Activated CD8-positive, alpha-beta memory T cell treated with anti-CD3 and anti-CD28 coated beads, Interleukin-2, amount 10 ng/mL, durations not matched to agents 7 days and 5 days (primary cell): ENCODE data around the gene SLC4A1. TPM values are rescaled to one million over a fixed set of nuclear protein-coding genes. Genes with fewer than 3 reads are reported as not detected.
A peak's percentile ranks its signal among the peaks of the same experiment; 100 is the strongest.

Experiments
- ATAC-seq: fragments of 150-1000 bp; cut with Tn5 transposase; one replicate; pipeline ENCODE4 v1.10.0; 2021; ENCODE audit warnings: moderate library complexity
- CTCF ChIA-PET: fragments of 350-600 bp; sonication (Branson Sonifier 250); formaldehyde crosslinking; loops from one replicate; lab custom pipeline; 2021; ENCODE audit warnings: antibody characterized with exemption; lab: Charles Lee
- DNase-seq: peaks from one replicate; pipeline ENCODE4 v3.0.0-alpha.2; 2020
- H3K27ac Mint-ChIP-seq: one replicate; pipeline ENCODE4 v1.8.0; 2021; ENCODE audit warnings: mild to moderate bottlenecking, mixed read lengths
- H3K27me3 Mint-ChIP-seq: one replicate; pipeline ENCODE4 v1.8.0; 2021; ENCODE audit warnings: mixed read lengths
- H3K36me3 Mint-ChIP-seq: one replicate; pipeline ENCODE4 v1.8.0; 2021; ENCODE audit warnings: mild to moderate bottlenecking, mixed read lengths
- H3K4me1 Mint-ChIP-seq: one replicate; pipeline ENCODE4 v1.8.0; 2021; ENCODE audit warnings: mixed read lengths
- H3K4me3 Mint-ChIP-seq: one replicate; pipeline ENCODE4 v1.8.0; 2021; ENCODE audit warnings: mild to moderate bottlenecking, moderate library complexity, mixed read lengths
- H3K9me3 Mint-ChIP-seq: one replicate; pipeline ENCODE4 v1.8.0; 2022; ENCODE audit warnings: low read depth, mixed read lengths
- total RNA-seq, 2 experiments: library from RNA; stranded (reverse); gene quantifications; one replicate each; pipeline ENCODE4 v1.2.3, GENCODE V29; 2021

SLC4A1 gene
- total RNA-seq, 2 experiments from 2014 or later: not detected

DNA sequence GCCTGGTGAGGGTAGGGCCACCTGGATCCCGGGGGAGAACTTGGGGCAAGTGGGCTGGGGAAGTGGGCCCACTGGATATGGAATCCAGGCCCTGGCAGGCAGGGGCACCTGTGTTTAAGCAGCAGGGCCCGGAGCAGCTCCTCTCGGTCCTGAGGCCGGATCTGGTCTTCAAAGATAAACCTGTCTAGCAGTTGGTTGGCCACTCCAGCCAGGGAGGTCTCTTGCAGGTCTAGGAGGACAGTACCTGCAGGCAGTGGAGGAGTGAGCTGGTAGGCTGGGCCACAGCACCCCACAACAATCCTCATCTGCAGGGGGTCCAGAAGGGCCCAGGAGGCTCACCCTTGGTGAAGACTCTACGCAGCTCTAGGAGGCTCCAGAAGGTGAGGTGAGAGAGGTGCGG is 7.6 kb downstream of the SLC4A1 start:
- Mint-ChIP-seq H3K36me3 (no peaks in the 10 kb centered on the region), H3K9me3 (no peaks in the 10 kb centered on the region), H3K4me3 (no peak overlapping the region), H3K4me1 (no peaks in the 10 kb centered on the region), H3K27ac (no peak overlapping the region), H3K27me3 (no peaks in the 10 kb centered on the region)
- CTCF ChIA-PET: no interaction called here
- DNase-seq (no peak), ATAC-seq (no peak)

- ATAC-seq: no peak
- DNase-seq: no peak
- H3K9me3 Mint-ChIP-seq: no peaks in the 10 kb centered on the region
- CTCF ChIA-PET: no interaction called here
- H3K36me3 Mint-ChIP-seq: no peaks in the 10 kb centered on the region
- H3K27ac Mint-ChIP-seq: no peak overlapping the region
- no peak overlapping the region for H3K4me3 Mint-ChIP-seq
- no peaks in the 10 kb centered on the region for H3K27me3 Mint-ChIP-seq
- H3K4me1 Mint-ChIP-seq: no peaks in the 10 kb centered on the region
These were observed 9.1 kb downstream of the SLC4A1 start for GRCh38 chr17:44258811-44259351.

GRCh38 chr17:44257815-44258760 is 9.8 kb downstream of the SLC4A1 start:
- Mint-ChIP-seq H3K27me3 (no peaks in the 10 kb centered on the region), H3K4me3 (no peak overlapping the region), H3K9me3 (no peaks in the 10 kb centered on the region), H3K27ac (no peak overlapping the region), H3K36me3 (no peaks in the 10 kb centered on the region), H3K4me1 (no peaks in the 10 kb centered on the region)
- ATAC-seq (no peak), DNase-seq (no peak)
- CTCF ChIA-PET: no interaction called here

DNA sequence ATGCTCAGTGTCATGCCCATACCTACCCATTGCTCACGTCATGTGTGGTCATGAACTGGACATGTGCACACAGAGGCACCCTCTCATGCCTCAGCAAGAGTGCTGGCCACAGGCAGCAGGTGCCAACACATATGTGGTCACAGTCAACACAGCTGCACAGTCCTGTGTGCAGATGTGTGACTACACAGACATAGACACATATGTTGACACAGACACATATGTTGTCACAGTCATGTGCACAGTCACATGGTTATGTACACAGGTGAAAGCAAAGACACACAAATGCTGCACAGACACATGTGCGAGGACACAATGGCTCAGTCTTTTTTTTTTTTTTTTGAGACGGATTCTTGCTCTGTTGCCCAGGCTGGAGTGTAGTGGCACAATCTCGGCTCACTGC is 11.3 kb downstream of the SLC4A1 start:
- ATAC-seq (no peak), DNase-seq (no peak)
- Mint-ChIP-seq H3K27ac (no peak overlapping the region), H3K36me3 (no peaks in the 10 kb centered on the region), H3K9me3 (no peaks in the 10 kb centered on the region), H3K27me3 (no peaks in the 10 kb centered on the region), H3K4me1 (no peaks in the 10 kb centered on the region), H3K4me3 (no peak overlapping the region)
- CTCF ChIA-PET: no interaction called here

DNA sequence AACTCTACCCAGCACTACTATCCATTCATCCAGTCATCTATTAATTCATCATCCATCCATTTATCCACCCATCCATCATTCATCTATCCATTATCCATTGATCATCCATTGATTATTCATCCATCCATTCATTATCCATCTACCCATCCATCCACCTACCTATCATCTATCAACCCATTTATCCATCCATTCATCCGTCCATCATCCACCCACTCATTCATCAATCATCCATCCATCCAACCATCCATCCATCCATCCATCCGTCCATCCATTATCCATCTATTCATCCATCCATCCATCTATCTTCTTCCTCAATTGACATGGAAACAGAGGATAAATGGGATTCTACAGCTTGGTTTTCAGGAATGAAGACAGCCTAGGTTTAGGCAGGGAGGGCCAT is 12.0 kb downstream of the SLC4A1 start:
- no peak overlapping the region for H3K4me3 Mint-ChIP-seq
- CTCF ChIA-PET: no interaction called here
- H3K27ac Mint-ChIP-seq: no peak overlapping the region
- H3K27me3 Mint-ChIP-seq: no peaks in the 10 kb centered on the region
- no peaks in the 10 kb centered on the region for H3K4me1 Mint-ChIP-seq
- no peaks in the 10 kb centered on the region for H3K9me3 Mint-ChIP-seq
- DNase-seq (no peak), ATAC-seq (no peak)
- H3K36me3 Mint-ChIP-seq: no peaks in the 10 kb centered on the region

DNA sequence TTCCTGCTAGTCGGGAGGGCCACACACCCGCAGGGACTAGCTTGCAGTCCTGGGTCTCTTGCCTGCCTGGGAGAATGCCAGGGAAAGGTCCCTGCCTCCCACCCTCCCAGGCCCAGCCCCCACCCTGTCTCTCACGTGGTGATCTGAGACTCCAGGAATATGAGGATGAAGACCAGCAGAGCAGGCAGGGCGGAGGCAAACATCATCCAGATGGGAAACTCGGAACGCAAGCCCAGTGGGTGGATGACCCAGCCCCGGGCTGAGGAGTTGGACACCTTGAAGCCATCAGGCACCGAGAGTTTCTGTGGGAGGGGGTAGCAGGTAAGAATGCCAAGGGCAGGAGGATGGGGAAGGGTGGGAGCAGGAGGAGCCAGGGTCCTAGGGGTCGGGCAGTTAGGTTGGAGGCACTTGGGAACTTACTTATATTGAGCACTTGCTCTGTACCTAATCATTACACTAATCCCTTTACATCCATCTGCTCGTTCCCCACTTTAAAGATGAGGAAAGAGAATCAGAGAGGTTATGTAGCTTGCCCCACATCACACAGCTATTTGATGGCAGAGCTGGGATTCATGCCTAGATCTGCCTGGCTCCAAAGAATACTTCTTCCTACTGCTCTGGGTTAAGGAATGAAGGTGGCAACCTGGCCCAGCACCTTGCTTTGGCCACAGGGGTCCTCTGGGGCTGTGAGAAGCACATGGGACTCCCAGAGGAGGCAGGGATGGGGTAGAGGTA is 13.4 kb downstream of the SLC4A1 start:
- Mint-ChIP-seq H3K27me3 (no peaks in the 10 kb centered on the region), H3K4me3 (no peak overlapping the region), H3K4me1 (no peaks in the 10 kb centered on the region), H3K9me3 (no peaks in the 10 kb centered on the region), H3K36me3 (no peaks in the 10 kb centered on the region), H3K27ac (no peak overlapping the region)
- ATAC-seq (no peak), DNase-seq (no peak)
- CTCF ChIA-PET: no interaction called here

- CTCF ChIA-PET: interaction anchor here (0.7 kb wide), 1 partner anchor 12 kb away, joined by 3 read pairs; no protein-coding TSS in a partner anchor
- Mint-ChIP-seq H3K36me3 (no peaks in the 10 kb centered on the region), H3K27me3 (no peaks in the 10 kb centered on the region), H3K27ac (no peak overlapping the region), H3K4me3 (no peak overlapping the region), H3K4me1 (peaks cover 11% of the 10 kb centered on the region), H3K9me3 (no peaks in the 10 kb centered on the region)
- ATAC-seq (no peak), DNase-seq (no peak)
These were observed 14.9 kb downstream of the SLC4A1 start for GRCh38 chr17:44253006-44253405.

DNA sequence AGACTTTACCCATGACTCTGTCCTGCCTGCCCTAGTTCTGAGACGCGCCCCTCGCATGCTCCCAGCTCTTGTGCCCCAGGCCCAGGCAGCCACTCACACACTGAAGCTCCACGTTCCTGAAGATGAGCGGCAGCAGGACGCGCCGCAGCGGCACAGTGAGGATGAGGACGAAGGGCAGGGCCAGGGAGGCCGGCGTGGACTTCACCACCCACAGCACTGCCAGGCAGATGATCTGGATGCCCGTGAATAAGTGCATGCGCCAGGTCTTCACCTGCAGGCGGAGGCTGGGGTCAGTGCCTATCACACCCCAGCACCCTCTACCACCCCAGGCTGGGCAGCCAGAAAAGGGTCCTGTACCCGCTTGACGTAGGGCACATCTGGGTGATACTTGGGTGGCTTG is 16.9 kb downstream of the SLC4A1 start:
- CTCF ChIA-PET: no interaction called here
- Mint-ChIP-seq H3K27me3 (no peaks in the 10 kb centered on the region), H3K27ac (no peak overlapping the region), H3K4me1 (peaks cover 30% of the 10 kb centered on the region), H3K36me3 (no peaks in the 10 kb centered on the region), H3K4me3 (no peak overlapping the region), H3K9me3 (no peaks in the 10 kb centered on the region)
- ATAC-seq (no peak), DNase-seq (no peak)

DNA sequence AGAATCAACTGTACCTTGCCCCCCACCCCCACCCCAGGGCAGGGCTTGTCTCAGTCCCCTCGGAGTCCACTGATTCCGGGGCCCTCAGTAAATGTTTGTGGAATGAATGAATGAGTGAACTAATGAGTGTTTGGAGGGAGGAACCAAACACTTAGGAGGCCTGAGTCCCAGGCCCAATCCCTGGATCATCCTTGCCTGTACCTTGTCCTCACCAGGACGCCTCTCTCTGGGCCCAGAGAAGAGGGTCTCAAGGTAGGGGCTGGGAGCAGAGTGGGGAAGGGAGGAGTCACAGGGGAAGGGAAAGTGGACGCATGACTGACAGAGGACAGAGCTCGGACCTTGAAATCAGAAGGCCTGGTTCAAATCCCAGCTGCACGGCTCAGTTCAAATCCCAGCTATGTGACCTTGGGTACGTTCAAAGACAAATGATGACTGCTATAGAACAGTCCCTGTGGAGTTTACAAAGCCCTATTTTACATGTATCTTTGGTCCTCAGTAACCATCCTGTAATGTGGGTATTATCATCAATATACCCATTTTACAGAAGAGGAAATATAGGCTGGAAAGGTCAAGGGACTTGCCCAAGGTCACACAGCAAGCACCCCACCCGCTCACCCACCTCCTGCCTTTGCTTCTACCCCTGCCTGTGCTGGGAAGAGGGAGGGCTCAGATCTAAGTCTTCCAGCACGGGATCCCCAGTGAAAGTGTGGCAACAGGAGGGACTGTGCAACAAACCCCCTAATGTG is 18.3 kb downstream of the SLC4A1 start:
- no peak for ATAC-seq
- CTCF ChIA-PET: no interaction called here
- H3K4me1 Mint-ChIP-seq: peaks cover 39% of the 10 kb centered on the region
- no peaks in the 10 kb centered on the region for H3K36me3 Mint-ChIP-seq
- H3K4me3 Mint-ChIP-seq: no peak overlapping the region
- no peaks in the 10 kb centered on the region for H3K9me3 Mint-ChIP-seq
- DNase-seq: no peak
- peak overlapping the region; percentile 23 for H3K27ac Mint-ChIP-seq
- H3K27me3 Mint-ChIP-seq: no peaks in the 10 kb centered on the region

- H3K4me3 Mint-ChIP-seq: no peak overlapping the region
- peak overlapping the region; percentile 54 for H3K27ac Mint-ChIP-seq
- peaks cover 42% of the 10 kb centered on the region for H3K4me1 Mint-ChIP-seq
- H3K9me3 Mint-ChIP-seq: no peaks in the 10 kb centered on the region
- DNase-seq: no peak
- no peak for ATAC-seq
- H3K36me3 Mint-ChIP-seq: no peaks in the 10 kb centered on the region
- H3K27me3 Mint-ChIP-seq: no peaks in the 10 kb centered on the region
- CTCF ChIA-PET: interaction anchor here (1.2 to 1.9 kb wide), 4 partner anchors 31 to 106 kb away, joined by 3 to 5 read pairs (median 4); no protein-coding TSS in a partner anchor
These were observed 19.8 kb downstream of the SLC4A1 start for GRCh38 chr17:44247876-44248736.

DNA sequence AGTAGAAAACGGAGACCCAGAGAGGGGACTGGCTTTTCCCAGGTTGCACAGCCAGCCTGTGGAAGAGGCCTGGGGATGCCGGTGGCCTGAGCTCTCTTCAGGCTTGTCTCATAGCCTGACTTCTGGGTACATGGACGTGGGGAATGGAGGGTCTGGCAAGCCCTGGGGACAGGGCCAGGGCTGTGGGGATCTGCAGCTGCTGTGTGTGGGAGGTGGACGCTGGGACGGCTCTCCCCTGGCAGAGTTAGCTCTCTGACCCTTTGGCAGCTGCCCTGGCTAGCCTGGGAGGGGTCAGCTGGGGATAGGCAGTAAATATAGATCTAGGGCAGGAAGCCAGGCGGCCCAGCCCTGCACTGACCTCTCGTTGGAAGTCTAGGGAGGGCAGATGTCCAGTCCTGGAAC is 20.5 kb downstream of the SLC4A1 start:
- Mint-ChIP-seq H3K27me3 (no peaks in the 10 kb centered on the region), H3K9me3 (no peaks in the 10 kb centered on the region), H3K27ac (peak overlapping the region; percentile 76), H3K4me1 (peaks cover 43% of the 10 kb centered on the region), H3K36me3 (no peaks in the 10 kb centered on the region), H3K4me3 (no peak overlapping the region)
- CTCF ChIA-PET: interaction anchor here (1.2 to 1.9 kb wide), 6 partner anchors 26 to 107 kb away, joined by 3 to 6 read pairs (median 4); no protein-coding TSS in a partner anchor
- DNase-seq (no peak), ATAC-seq (no peak)

GRCh38 chr17:44241106-44241624 is 26.8 kb downstream of the SLC4A1 start:
- CTCF ChIA-PET: interaction anchor here (0.6 to 1.1 kb wide), 4 partner anchors 12 to 118 kb away, joined by 3 to 5 read pairs (median 3); no protein-coding TSS in a partner anchor
- Mint-ChIP-seq H3K4me3 (no peak overlapping the region), H3K9me3 (no peaks in the 10 kb centered on the region), H3K36me3 (no peaks in the 10 kb centered on the region), H3K4me1 (peaks cover 14% of the 10 kb centered on the region), H3K27ac (no peak overlapping the region), H3K27me3 (no peaks in the 10 kb centered on the region)
- no peak for ATAC-seq
- DNase-seq: no peak
